ENCODE measurements around the gene VSTM2L.

The VSTM2L gene

DNA sequence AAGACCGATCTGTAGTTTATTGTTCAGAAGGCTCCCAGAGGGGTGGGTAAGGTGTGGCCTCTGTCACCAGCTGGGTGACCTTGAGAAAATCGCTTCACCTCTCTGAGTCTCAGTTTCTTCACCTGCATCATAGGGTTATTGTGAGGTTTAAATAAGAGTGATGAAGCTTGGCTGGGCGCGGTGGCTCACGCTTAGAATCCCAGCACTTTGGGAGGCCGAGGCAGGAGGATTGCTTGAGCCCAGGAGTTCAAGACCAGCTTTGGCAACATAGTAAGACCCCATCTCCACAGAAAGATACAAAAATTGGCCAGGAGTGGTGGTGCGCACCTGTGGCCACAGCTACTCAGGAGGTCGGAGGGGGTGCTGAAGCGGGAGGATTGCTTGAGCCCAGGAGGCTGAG, 36.0 kb downstream of the VSTM2L start:
- no peak for ATAC-seq
- TF ChIP-seq ESRRG (CRISPR knock-in tag; IDR thresholded peaks at IDR 0.05): no peak
- TF ChIP-seq PATZ1 (CRISPR knock-in tag; IDR thresholded peaks at IDR 0.05; ENCODE audit: borderline replicate concordance): no peak
- TF ChIP-seq CSDC2 (CRISPR knock-in tag; IDR thresholded peaks at IDR 0.05): no peak
- no peak for TF ChIP-seq ZFP3 (CRISPR knock-in tag; IDR thresholded peaks at IDR 0.05)
- TF ChIP-seq ZC3H10 (CRISPR knock-in tag; IDR thresholded peaks at IDR 0.05): no peak
- no peak for TF ChIP-seq ISL1 (CRISPR knock-in tag; IDR thresholded peaks at IDR 0.05)
- TF ChIP-seq, protein P1, sequence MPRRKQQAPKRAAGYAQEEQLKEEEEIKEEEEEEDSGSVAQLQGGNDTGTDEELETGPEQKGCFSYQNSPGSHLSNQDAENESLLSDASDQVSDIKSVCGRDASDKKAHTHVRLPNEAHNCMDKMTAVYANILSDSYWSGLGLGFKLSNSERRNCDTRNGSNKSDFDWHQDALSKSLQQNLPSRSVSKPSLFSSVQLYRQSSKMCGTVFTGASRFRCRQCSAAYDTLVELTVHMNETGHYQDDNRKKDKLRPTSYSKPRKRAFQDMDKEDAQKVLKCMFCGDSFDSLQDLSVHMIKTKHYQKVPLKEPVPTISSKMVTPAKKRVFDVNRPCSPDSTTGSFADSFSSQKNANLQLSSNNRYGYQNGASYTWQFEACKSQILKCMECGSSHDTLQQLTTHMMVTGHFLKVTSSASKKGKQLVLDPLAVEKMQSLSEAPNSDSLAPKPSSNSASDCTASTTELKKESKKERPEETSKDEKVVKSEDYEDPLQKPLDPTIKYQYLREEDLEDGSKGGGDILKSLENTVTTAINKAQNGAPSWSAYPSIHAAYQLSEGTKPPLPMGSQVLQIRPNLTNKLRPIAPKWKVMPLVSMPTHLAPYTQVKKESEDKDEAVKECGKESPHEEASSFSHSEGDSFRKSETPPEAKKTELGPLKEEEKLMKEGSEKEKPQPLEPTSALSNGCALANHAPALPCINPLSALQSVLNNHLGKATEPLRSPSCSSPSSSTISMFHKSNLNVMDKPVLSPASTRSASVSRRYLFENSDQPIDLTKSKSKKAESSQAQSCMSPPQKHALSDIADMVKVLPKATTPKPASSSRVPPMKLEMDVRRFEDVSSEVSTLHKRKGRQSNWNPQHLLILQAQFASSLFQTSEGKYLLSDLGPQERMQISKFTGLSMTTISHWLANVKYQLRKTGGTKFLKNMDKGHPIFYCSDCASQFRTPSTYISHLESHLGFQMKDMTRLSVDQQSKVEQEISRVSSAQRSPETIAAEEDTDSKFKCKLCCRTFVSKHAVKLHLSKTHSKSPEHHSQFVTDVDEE (CRISPR knock-in tag; IDR thresholded peaks at IDR 0.05): no peak
- TF ChIP-seq ZNF70 (CRISPR knock-in tag; IDR thresholded peaks at IDR 0.05): no peak
- TF ChIP-seq ZNF8 (CRISPR knock-in tag; IDR thresholded peaks at IDR 0.05): no peak
- TF ChIP-seq, protein P2, sequence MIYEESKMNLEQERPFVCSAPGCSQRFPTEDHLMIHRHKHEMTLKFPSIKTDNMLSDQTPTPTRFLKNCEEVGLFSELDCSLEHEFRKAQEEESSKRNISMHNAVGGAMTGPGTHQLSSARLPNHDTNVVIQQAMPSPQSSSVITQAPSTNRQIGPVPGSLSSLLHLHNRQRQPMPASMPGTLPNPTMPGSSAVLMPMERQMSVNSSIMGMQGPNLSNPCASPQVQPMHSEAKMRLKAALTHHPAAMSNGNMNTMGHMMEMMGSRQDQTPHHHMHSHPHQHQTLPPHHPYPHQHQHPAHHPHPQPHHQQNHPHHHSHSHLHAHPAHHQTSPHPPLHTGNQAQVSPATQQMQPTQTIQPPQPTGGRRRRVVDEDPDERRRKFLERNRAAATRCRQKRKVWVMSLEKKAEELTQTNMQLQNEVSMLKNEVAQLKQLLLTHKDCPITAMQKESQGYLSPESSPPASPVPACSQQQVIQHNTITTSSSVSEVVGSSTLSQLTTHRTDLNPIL (CRISPR knock-in tag; IDR thresholded peaks at IDR 0.05; ENCODE audit: low read depth): no peak
- TF ChIP-seq OSR1 (CRISPR knock-in tag; IDR thresholded peaks at IDR 0.05): no peak
- TF ChIP-seq ZNF565 (CRISPR knock-in tag; conservative IDR thresholded peaks at IDR 0.05; ENCODE audit: low read depth): no peak
- no peak for TF ChIP-seq SNAI2 (CRISPR knock-in tag; IDR thresholded peaks at IDR 0.05)
- no peak for TF ChIP-seq TCF4 (CRISPR knock-in tag; IDR thresholded peaks at IDR 0.05; ENCODE audit: borderline replicate concordance)

GRCh38 chr20:37939701-37940560, 37.0 kb downstream of the VSTM2L start:
- ATAC-seq: no peak
- TF ChIP-seq ZFP30 (CRISPR knock-in tag; IDR thresholded peaks at IDR 0.05) (no peak), ZNF70 (CRISPR knock-in tag; IDR thresholded peaks at IDR 0.05) (no peak), TOX (CRISPR knock-in tag; IDR thresholded peaks at IDR 0.05; ENCODE audit: borderline replicate concordance) (no peak), CSDC2 (CRISPR knock-in tag; IDR thresholded peaks at IDR 0.05) (no peak), ZNF565 (CRISPR knock-in tag; conservative IDR thresholded peaks at IDR 0.05; ENCODE audit: low read depth) (no peak), PPARA (CRISPR knock-in tag; IDR thresholded peaks at IDR 0.05; ENCODE audit: borderline replicate concordance) (no peak), ESRRG (CRISPR knock-in tag; IDR thresholded peaks at IDR 0.05) (no peak), PATZ1 (CRISPR knock-in tag; IDR thresholded peaks at IDR 0.05; ENCODE audit: borderline replicate concordance) (no peak), ZNF8 (CRISPR knock-in tag; IDR thresholded peaks at IDR 0.05) (no peak), GLIS3 (CRISPR knock-in tag; IDR thresholded peaks at IDR 0.05) (no peak), BACH2 (CRISPR knock-in tag; IDR thresholded peaks at IDR 0.05; ENCODE audit: borderline replicate concordance) (no peak), RARB (CRISPR knock-in tag; IDR thresholded peaks at IDR 0.05) (no peak), ARNTL (CRISPR knock-in tag; IDR thresholded peaks at IDR 0.05; ENCODE audit: borderline replicate concordance, low read depth) (no peak)
- TF ChIP-seq, protein P2 (CRISPR knock-in tag; IDR thresholded peaks at IDR 0.05; ENCODE audit: low read depth): no peak
